SK-N-SH treated with all-trans-retinoic acid at 6 μM for 48 hours (cell line): ENCODE data around the gene ST6GALNAC4.

ENCODE experiments used
- ARNTL ChIP-seq: fragments of 450-650 bp; formaldehyde crosslinking; IDR thresholded peaks from 2 replicates; pipeline ENCODE4 v1.5.0; 2020; ENCODE audit warnings: low read depth, mild to moderate bottlenecking, moderate library complexity, borderline replicate concordance
- BACH2 ChIP-seq: fragments of 250-450 bp; sonication (Bioruptor Pico); IDR thresholded peaks from 2 replicates; pipeline ENCODE4 v1.9.0; 2021; ENCODE audit warnings: mild to moderate bottlenecking, borderline replicate concordance
- CREB5 ChIP-seq: fragments of 250-450 bp; sonication (Bioruptor Pico); IDR thresholded peaks from 2 replicates; pipeline ENCODE4 v1.5.1; 2020; ENCODE audit warnings: low read depth, mild to moderate bottlenecking, moderate library complexity
- CSDC2 ChIP-seq: fragments of 250-450 bp; sonication (Bioruptor Pico); IDR thresholded peaks from 2 replicates; pipeline ENCODE4 v1.5.0; 2020; ENCODE audit warnings: mild to moderate bottlenecking, moderate library complexity
- ISL1 ChIP-seq: fragments of 250-450 bp; sonication (Bioruptor Pico); IDR thresholded peaks from 2 replicates; pipeline ENCODE4 v2.1.2; 2022; ENCODE audit warnings: mild to moderate bottlenecking, moderate library complexity
- PATZ1 ChIP-seq: fragments of 250-450 bp; sonication (Bioruptor Pico); IDR thresholded peaks from 2 replicates; pipeline ENCODE4 v1.8.0; 2020; ENCODE audit warnings: mild to moderate bottlenecking, moderate library complexity, borderline replicate concordance
- RARB ChIP-seq: fragments of 250-450 bp; sonication (Bioruptor Pico); IDR thresholded peaks from 2 replicates; pipeline ENCODE4 v1.8.0; 2021; ENCODE audit warnings: mild to moderate bottlenecking, moderate library complexity
- TCF4 ChIP-seq: fragments of 250-450 bp; sonication (Bioruptor Pico); IDR thresholded peaks from 2 replicates; pipeline ENCODE4 v1.8.0; 2021; ENCODE audit warnings: mild to moderate bottlenecking, moderate library complexity, borderline replicate concordance
- TOX ChIP-seq: fragments of 250-450 bp; sonication (Bioruptor Pico); IDR thresholded peaks from 2 replicates; pipeline ENCODE4 v1.8.0; 2021; ENCODE audit warnings: mild to moderate bottlenecking, moderate library complexity, borderline replicate concordance
- ZC3H10 ChIP-seq: fragments of 250-450 bp; sonication (Bioruptor Pico); IDR thresholded peaks from 2 replicates; pipeline ENCODE4 v1.5.1; 2021; ENCODE audit warnings: mild to moderate bottlenecking, moderate library complexity
- ZFP3 ChIP-seq: fragments of 250-450 bp; sonication (Bioruptor Pico); IDR thresholded peaks from 2 replicates; pipeline ENCODE4 v1.5.0; 2020; ENCODE audit warnings: mild to moderate bottlenecking, moderate library complexity
- ZFP30 ChIP-seq: fragments of 450-650 bp; formaldehyde crosslinking; IDR thresholded peaks from 2 replicates; pipeline ENCODE4 v1.5.0; 2022; ENCODE audit warnings: mild to moderate bottlenecking, moderate library complexity
- ZNF8 ChIP-seq: fragments of 450-650 bp; formaldehyde crosslinking; IDR thresholded peaks from 2 replicates; pipeline ENCODE4 v1.5.0; 2020; ENCODE audit warnings: mild to moderate bottlenecking, moderate library complexity

GRCh38 chr9:127936347-127936852 is 19.6 kb upstream of the ST6GALNAC4 start:
- TF ChIP-seq PATZ1 (CRISPR knock-in tag) (no peak), RARB (no peak), CREB5 (CRISPR knock-in tag) (no peak), ZFP30 (CRISPR knock-in tag) (no peak), CSDC2 (CRISPR knock-in tag) (no peak), ZFP3 (CRISPR knock-in tag) (no peak), ISL1 (no peak), ZC3H10 (CRISPR knock-in tag) (no peak), TCF4 (CRISPR knock-in tag) (no peak), ZNF8 (CRISPR knock-in tag) (no peak), BACH2 (CRISPR knock-in tag) (no peak), TOX (CRISPR knock-in tag) (no peak), ARNTL (CRISPR knock-in tag) (no peak)
